HCT116 (cell line): ENCODE data around the gene TBC1D8. TPM values are rescaled to one million over a fixed set of nuclear protein-coding genes. Genes with fewer than 3 reads are reported as not detected.

Experiments
- ATAC-seq: fragments of 200-7000 bp; cut with Tn5 transposase; 2 replicates; pipeline ENCODE4 v1.9.1; 2020; ENCODE audit warnings: mild to moderate bottlenecking, moderate library complexity
- BruUV-seq: library from RNA; stranded (reverse); fragments of 400-500 nt; replicated peaks from 2 replicates; lab custom pipeline; 2021; lab: Mats Ljungman, UMichigan
- CTCF ChIA-PET: fragments of 300-600 bp; sonication (Branson Sonifier 250); formaldehyde crosslinking; loops from one replicate; lab custom pipeline; 2021; ENCODE audit warnings: antibody characterized with exemption; lab: Charles Lee
- POLR2A ChIA-PET: fragments of 300-600, 350-600 bp; sonication (Branson Sonifier 250); formaldehyde crosslinking; loops from one replicate; lab custom pipeline; 2021; ENCODE audit warnings: antibody characterized with exemption; lab: Charles Lee
- RAD21 ChIA-PET, 2 experiments: fragments of 300-600 bp; sonication (Branson Sonifier 250); formaldehyde crosslinking; loops; one replicate each; lab custom pipeline; 2023; ENCODE audit warnings: low total read pairs in 2 of 2; ENCODE audit not compliant: uncharacterized antibody in 2 of 2, unreplicated experiment in 2 of 2, low non-redundant PET in 1 of 2; lab: Charles Lee
- DNase-seq: peaks from one replicate; pipeline ENCODE4 v3.0.0-alpha.2; 2010; ENCODE audit warnings: low read depth, low spot score
- H2AFZ ChIP-seq: fragments of 200-600 bp; shearing (Covaris generic), sonication (generic); 2 replicates; pipeline ENCODE4 v1.6.1; 2017; ENCODE audit warnings: low read depth, mixed run types, mixed read lengths, antibody characterized with exemption, low read length; ENCODE audit not compliant: poor library complexity, severe bottlenecking
- H3K27ac ChIP-seq: 2 replicates; pipeline ENCODE4 v1.5.1; 2012; ENCODE audit warnings: low read depth, low read length
- H3K27me3 ChIP-seq: fragments of 200-600 bp; sonication (generic); 2 replicates; pipeline ENCODE4 v1.6.1; 2016; ENCODE audit warnings: mixed run types, low read length, mixed read lengths; ENCODE audit not compliant: insufficient read depth
- H3K36me3 ChIP-seq, 2 experiments: fragments of 200-500 bp in 1 of 2; fragments of 200-600 bp in 1 of 2; sonication (Bioruptor generic) in 1 of 2; sonication (generic) in 1 of 2; 2 replicates each; pipeline versions ENCODE4 v1.5.1 to v1.6.1; 2014 to 2016; ENCODE audit warnings: low read length in 2 of 2, inconsistent platforms in 1 of 2, mixed read lengths in 1 of 2, mixed run types in 1 of 2; ENCODE audit not compliant: insufficient read depth in 2 of 2, control insufficient read depth in 1 of 2
- H3K4me1 ChIP-seq, 2 experiments: fragments of 200-600 bp in 1 of 2; sonication (generic) in 1 of 2; 2 replicates each; pipeline versions ENCODE4 v1.5.1 to v1.6.1; 2012 to 2017; ENCODE audit warnings: low read length in 2 of 2, inconsistent platforms in 1 of 2, mild to moderate bottlenecking in 1 of 2, mixed read lengths in 1 of 2, mixed run types in 1 of 2, moderate library complexity in 1 of 2; ENCODE audit not compliant: insufficient read depth in 2 of 2, control insufficient read depth in 1 of 2
- H3K4me2 ChIP-seq: fragments of 200-600 bp; sonication (generic); 2 replicates; pipeline ENCODE4 v1.6.1; 2017; ENCODE audit warnings: mixed run types, low read length, mixed read lengths
- H3K4me3 ChIP-seq, 2 experiments: fragments of 200-600 bp in 1 of 2; sonication (generic) in 1 of 2; replicated peaks in 1 of 2; 2 replicates each; pipeline ENCODE4 v1.5.1; 2011 to 2016; ENCODE audit warnings: low read length in 2 of 2, control low read depth in 1 of 2, low read depth in 1 of 2, mild to moderate bottlenecking in 1 of 2, mixed read lengths in 1 of 2, mixed run types in 1 of 2
- H3K79me2 ChIP-seq: fragments of 200-600 bp; sonication (generic); 2 replicates; pipeline ENCODE4 v1.6.1; 2017; ENCODE audit warnings: mild to moderate bottlenecking, mixed run types, low read length, moderate library complexity, mixed read lengths; ENCODE audit not compliant: insufficient read depth
- H3K9ac ChIP-seq: fragments of 200-600 bp; sonication (generic); 2 replicates; pipeline ENCODE4 v1.6.1; 2016; ENCODE audit warnings: low read length, mixed read lengths
- H3K9me2 ChIP-seq: fragments of 200-600 bp; sonication (generic), shearing (Covaris generic); 2 replicates; pipeline ENCODE4 v1.6.1; 2017; ENCODE audit warnings: mixed run types, mild to moderate bottlenecking, moderate library complexity; ENCODE audit not compliant: insufficient read depth
- H3K9me3 ChIP-seq, 2 experiments: fragments of 200-500 bp in 1 of 2; fragments of 200-600 bp in 1 of 2; sonication (Bioruptor generic) in 1 of 2; sonication (generic) in 1 of 2; 2 replicates each; pipeline ENCODE4 v1.6.1; 2014 to 2017; ENCODE audit warnings: low read length in 2 of 2, mixed read lengths in 2 of 2, inconsistent platforms in 1 of 2, low read depth in 1 of 2, mild to moderate bottlenecking in 1 of 2, mixed run types in 1 of 2, moderate library complexity in 1 of 2; ENCODE audit not compliant: control insufficient read depth in 1 of 2, insufficient read depth in 1 of 2
- H4K20me1 ChIP-seq: fragments of 200-600 bp; sonication (generic), shearing (Covaris generic); 2 replicates; pipeline ENCODE4 v1.6.1; 2017; ENCODE audit warnings: mixed run types, mild to moderate bottlenecking, moderate library complexity; ENCODE audit not compliant: insufficient read depth
- CBX3 ChIP-seq: IDR thresholded peaks from 2 replicates; pipeline ENCODE4 v1.6.1; 2012; ENCODE audit warnings: low read depth
- CEBPB ChIP-seq: IDR thresholded peaks from 2 replicates; pipeline ENCODE4 v1.6.1; 2012; ENCODE audit warnings: low read depth
- EGR1 ChIP-seq: IDR thresholded peaks from 2 replicates; pipeline ENCODE4 v1.6.1; 2012; ENCODE audit warnings: low read depth
- ELF1 ChIP-seq: IDR thresholded peaks from 2 replicates; pipeline ENCODE4 v1.6.1; 2012; ENCODE audit warnings: low read depth, borderline replicate concordance
- EZH2 ChIP-seq: fragments of 200-600 bp; sonication (generic); IDR thresholded peaks from 2 replicates; pipeline ENCODE4 v1.6.1; 2017; ENCODE audit warnings: antibody characterized with exemption, mixed run types
- EZH2phosphoT487 ChIP-seq: fragments of 200-600 bp; IDR thresholded peaks from 2 replicates; pipeline ENCODE4 v1.6.1; 2018; ENCODE audit warnings: antibody characterized with exemption, borderline replicate concordance
- FOSL1 ChIP-seq: IDR thresholded peaks from 2 replicates; pipeline ENCODE4 v1.6.1; 2012; ENCODE audit warnings: low read depth
- JUND ChIP-seq: IDR thresholded peaks from 2 replicates; pipeline ENCODE4 v1.6.1; 2012
- POLR2A ChIP-seq: IDR thresholded peaks from 2 replicates; pipeline ENCODE4 v1.7.0; 2011; ENCODE audit warnings: borderline replicate concordance; ENCODE audit not compliant: insufficient read depth, insufficient read length; ENCODE audit errors: extremely low read depth
- POLR2AphosphoS5 ChIP-seq: IDR thresholded peaks from 2 replicates; pipeline ENCODE4 v1.6.1; 2011; ENCODE audit warnings: mild to moderate bottlenecking, low read depth, low read length, moderate library complexity
- SIN3A ChIP-seq: IDR thresholded peaks from 2 replicates; pipeline ENCODE4 v1.6.1; 2012; ENCODE audit warnings: low read depth
- TCF7L2 ChIP-seq: IDR thresholded peaks from 2 replicates; pipeline ENCODE4 v1.7.0; 2011; ENCODE audit warnings: borderline replicate concordance, inconsistent platforms; ENCODE audit not compliant: insufficient read depth, insufficient read length; ENCODE audit errors: extremely low read depth
- ZFX ChIP-seq: fragments of 450-650 bp; IDR thresholded peaks from 2 replicates; pipeline ENCODE4 v1.6.1; 2017
- intact Hi-C: fragments of 100-400 bp; cut with micrococcal nuclease; formaldehyde crosslinking; loops from 2 replicates; pipeline ENCODE4 v1.10.0; 2022
- total RNA-seq: library from RNA; stranded (reverse); gene quantifications from one replicate; pipeline ENCODE4 v1.2.1, GENCODE V29; 2021; ENCODE audit not compliant: unreplicated experiment
- TF ChIP-seq, protein P1 (sequence below), 3 experiments: fragments of 200-600 bp in 1 of 3; sonication (generic) in 1 of 3; IDR thresholded peaks in 2 of 3; conservative IDR thresholded peaks in 1 of 3; 2 replicates each; pipeline ENCODE4 v1.5.1; 2012 to 2017; ENCODE audit warnings: low read depth in 2 of 3, low read length in 2 of 3, antibody characterized with exemption in 1 of 3, borderline replicate concordance in 1 of 3, control low read depth in 1 of 3, mild to moderate bottlenecking in 1 of 3, mixed read lengths in 1 of 3, mixed run types in 1 of 3, moderate library complexity in 1 of 3; ENCODE audit not compliant: insufficient read depth in 1 of 3
- TF ChIP-seq, protein P2 (sequence below): IDR thresholded peaks from 2 replicates; pipeline ENCODE4 v1.6.1; 2012
- TF ChIP-seq, protein P3 (sequence below): IDR thresholded peaks from 2 replicates; pipeline ENCODE4 v1.6.1; 2011; ENCODE audit warnings: mild to moderate bottlenecking, low read length, moderate library complexity; ENCODE audit not compliant: insufficient replicate concordance; ENCODE audit errors: extremely low read depth
- TF ChIP-seq, protein P4 (sequence below): IDR thresholded peaks from 2 replicates; pipeline ENCODE4 v1.6.1; 2012

TBC1D8 gene
- total RNA-seq, 1 experiment from 2014 or later = 44.0 TPM

DNA sequence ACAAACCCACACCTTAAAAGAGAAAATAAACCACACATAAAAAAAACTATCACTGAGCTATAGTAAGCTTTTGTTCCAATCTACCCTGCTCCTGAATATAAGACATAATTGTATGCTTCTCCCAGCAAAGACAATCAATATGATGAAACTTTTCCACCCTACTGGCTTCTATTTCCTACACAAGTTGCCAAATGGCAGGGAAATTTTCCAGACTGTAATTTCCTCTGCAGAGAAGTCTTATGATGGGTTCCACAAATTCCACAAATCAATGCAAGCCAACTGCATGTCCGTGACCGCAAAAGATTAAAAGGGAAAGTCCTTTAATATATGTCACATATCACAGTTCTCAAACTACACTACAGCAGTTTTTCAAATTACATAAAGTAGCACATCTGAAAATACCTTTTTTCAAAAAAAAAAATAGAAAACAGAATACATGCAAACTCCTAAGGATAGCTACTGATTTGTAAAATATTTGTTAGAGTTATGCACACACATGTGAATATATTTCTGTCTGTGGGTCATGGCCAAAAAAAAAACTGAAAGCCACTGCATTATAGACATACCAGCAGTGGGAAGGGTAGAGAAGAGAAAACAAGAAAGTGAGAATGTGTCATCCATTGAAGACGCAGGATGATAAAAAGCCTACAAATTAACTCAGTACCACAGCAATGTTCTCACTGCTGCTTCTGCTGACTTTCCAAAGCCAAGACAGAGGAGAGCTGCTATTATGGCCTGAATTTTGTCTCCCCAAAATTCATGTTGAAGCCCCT lies 87.6 kb downstream of the TBC1D8 start:
- peak overlapping the region; percentile 47 for H3K4me2 ChIP-seq
- peaks cover 0 to 3% of the 10 kb centered on the region in 2 experiments; a peak in 1 of 4 replicates for H3K36me3 ChIP-seq
- intact Hi-C loops = no loop called here
- ChIA-PET RAD21 (no interaction called here), POLR2A (no interaction called here)
- peaks cover 30% of the 10 kb centered on the region for H3K79me2 ChIP-seq
- H3K4me3 ChIP-seq = no peak overlapping the region
- no peaks in the 10 kb centered on the region for H3K9me3 ChIP-seq
- no peak for ATAC-seq
- no peak overlapping the region for H3K27ac ChIP-seq
- no peak for DNase-seq
- no peak overlapping the region for H2AFZ ChIP-seq
- H3K9ac ChIP-seq = 0 out of 2 replicates have a peak overlapping the region, but pooled peaks have one; percentile 7
- H3K4me1 ChIP-seq = peaks cover 19 to 27% of the 10 kb centered on the region in 2 experiments
- H3K27me3 ChIP-seq = no peaks in the 10 kb centered on the region
- H3K9me2 ChIP-seq = no peaks in the 10 kb centered on the region
- BruUV-seq = no TSS peak
- no peak for TF ChIP-seq CBX3
- TF ChIP-seq TCF7L2 = no peak
- no peak for TF ChIP-seq ZFX
- no peak for TF ChIP-seq JUND
- TF ChIP-seq, protein P1, sequence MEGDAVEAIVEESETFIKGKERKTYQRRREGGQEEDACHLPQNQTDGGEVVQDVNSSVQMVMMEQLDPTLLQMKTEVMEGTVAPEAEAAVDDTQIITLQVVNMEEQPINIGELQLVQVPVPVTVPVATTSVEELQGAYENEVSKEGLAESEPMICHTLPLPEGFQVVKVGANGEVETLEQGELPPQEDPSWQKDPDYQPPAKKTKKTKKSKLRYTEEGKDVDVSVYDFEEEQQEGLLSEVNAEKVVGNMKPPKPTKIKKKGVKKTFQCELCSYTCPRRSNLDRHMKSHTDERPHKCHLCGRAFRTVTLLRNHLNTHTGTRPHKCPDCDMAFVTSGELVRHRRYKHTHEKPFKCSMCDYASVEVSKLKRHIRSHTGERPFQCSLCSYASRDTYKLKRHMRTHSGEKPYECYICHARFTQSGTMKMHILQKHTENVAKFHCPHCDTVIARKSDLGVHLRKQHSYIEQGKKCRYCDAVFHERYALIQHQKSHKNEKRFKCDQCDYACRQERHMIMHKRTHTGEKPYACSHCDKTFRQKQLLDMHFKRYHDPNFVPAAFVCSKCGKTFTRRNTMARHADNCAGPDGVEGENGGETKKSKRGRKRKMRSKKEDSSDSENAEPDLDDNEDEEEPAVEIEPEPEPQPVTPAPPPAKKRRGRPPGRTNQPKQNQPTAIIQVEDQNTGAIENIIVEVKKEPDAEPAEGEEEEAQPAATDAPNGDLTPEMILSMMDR (IDR thresholded peaks at IDR 0.05 in 2 of 3, conservative IDR thresholded peaks at IDR 0.05 in 1 of 3; ENCODE audit: borderline replicate concordance in 1 of 3, insufficient read depth in 1 of 3, low read depth in 2 of 3, low read length in 2 of 3) = no peak
- TF ChIP-seq SIN3A = no peak
- TF ChIP-seq, protein P2, sequence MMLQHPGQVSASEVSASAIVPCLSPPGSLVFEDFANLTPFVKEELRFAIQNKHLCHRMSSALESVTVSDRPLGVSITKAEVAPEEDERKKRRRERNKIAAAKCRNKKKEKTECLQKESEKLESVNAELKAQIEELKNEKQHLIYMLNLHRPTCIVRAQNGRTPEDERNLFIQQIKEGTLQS = no peak
- TF ChIP-seq FOSL1 = no peak
- TF ChIP-seq, protein P3, sequence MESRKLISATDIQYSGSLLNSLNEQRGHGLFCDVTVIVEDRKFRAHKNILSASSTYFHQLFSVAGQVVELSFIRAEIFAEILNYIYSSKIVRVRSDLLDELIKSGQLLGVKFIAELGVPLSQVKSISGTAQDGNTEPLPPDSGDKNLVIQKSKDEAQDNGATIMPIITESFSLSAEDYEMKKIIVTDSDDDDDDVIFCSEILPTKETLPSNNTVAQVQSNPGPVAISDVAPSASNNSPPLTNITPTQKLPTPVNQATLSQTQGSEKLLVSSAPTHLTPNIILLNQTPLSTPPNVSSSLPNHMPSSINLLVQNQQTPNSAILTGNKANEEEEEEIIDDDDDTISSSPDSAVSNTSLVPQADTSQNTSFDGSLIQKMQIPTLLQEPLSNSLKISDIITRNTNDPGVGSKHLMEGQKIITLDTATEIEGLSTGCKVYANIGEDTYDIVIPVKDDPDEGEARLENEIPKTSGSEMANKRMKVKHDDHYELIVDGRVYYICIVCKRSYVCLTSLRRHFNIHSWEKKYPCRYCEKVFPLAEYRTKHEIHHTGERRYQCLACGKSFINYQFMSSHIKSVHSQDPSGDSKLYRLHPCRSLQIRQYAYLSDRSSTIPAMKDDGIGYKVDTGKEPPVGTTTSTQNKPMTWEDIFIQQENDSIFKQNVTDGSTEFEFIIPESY = no peak
- no peak for TF ChIP-seq CEBPB
- no peak for TF ChIP-seq EZH2
- TF ChIP-seq EZH2phosphoT487 = no peak
- no peak for TF ChIP-seq EGR1
- no peak for TF ChIP-seq POLR2AphosphoS5
- no peak for TF ChIP-seq POLR2A
- TF ChIP-seq ELF1 = no peak
- TF ChIP-seq, protein P4, sequence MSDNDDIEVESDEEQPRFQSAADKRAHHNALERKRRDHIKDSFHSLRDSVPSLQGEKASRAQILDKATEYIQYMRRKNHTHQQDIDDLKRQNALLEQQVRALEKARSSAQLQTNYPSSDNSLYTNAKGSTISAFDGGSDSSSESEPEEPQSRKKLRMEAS = no peak
- TF ChIP-seq, all 23 proteins: peak for 0
- CTCF ChIA-PET = no interaction called here
- no peaks in the 10 kb centered on the region for H4K20me1 ChIP-seq
